Stimulated activated CD4-positive, alpha-beta T cell treated with anti-CD3 and anti-CD28 coated beads, TNF-alpha, amount 100 ng/mL, for 48 hours (primary cell): ENCODE results near the gene MUC4.
A peak's percentile ranks its signal among the peaks of the same experiment; 100 is the strongest.
"Not testable (repeated sequence)": the region's sequence is repeated elsewhere in the genome, so short reads cannot be mapped to it uniquely, and the experiment has no call there.

ENCODE experiments used
- DNase-seq, 3 donors: peaks; one replicate each; pipeline ENCODE4 v3.0.0-alpha.2; 2020; ENCODE audit warnings: low read depth in 3 of 3

The MUC4 gene

DNA sequence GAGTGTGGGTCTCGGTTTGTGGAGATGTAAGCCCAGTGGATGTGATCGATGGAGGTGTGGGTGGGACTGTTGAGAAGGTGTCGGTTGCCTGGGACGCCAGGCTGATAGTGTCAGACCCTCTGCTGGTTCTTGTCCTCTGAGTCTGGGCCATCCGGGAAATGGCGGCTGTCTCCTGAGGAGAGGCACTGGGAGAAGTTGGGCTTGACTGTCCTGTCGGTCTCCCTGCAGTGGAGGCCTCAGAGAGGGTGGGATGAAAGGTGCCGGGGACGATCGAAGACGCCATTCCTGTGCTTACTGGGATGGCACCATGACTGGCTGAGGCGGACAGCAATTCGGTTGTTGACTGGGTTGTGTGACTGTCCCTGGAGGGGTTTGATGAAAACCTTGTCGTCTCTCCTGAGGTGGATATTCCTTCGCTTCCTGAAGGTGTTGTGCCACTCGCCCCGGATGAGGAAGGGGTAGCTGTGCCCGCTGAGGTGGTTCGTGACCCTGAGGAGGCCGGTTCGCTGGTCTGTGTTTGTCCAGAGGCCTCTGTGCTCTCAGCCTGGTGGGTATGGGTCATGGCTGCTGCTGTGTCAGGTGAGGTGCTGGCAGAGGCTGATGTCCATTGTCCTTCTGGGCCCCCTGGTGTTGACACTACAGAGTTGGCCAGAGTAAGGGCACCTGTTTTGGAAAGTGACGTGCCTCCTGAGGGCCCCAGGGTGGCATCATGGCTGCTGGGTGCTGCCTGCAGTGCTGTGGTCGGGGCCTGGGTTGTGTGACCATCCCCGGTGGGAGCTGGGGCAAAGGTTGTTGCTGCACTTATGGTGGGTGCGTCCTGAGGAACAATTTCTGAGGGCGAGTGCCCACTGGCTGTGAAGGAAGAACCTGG, 22.8 kb downstream of the MUC4 start:
- DNase-seq, result no peak

DNA sequence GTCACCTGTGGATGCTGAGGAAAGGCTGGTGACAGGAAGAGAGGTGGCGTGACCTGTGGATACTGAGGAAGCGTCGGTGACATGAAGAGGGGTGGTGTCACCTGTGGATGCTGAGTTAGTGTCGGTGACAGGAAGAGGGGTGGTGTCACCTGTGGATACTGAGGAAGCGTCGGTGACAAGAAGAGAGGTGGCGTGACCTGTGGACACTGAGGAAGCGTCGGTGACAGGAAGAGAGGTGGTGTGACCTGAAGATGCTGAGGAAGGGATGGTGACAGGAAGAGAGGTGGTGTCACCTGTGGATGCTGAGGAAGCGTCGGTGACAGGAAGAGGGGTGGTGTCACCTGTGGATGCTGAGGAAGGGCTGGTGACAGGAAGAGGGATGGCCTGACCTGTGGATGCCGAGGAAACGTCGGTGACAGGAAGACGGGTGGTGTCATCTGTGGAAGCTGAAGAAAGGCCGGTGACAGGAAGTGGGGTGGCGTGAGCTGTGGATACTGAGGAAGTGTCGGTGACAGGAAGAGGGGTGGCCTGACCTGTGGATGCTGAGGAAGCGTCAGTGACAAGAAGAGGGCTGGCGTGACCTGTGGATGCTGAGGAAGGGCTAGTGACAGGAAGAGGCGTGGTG, 25.8 kb downstream of the MUC4 start:
- not testable (repeated sequence) for DNase-seq

DNA sequence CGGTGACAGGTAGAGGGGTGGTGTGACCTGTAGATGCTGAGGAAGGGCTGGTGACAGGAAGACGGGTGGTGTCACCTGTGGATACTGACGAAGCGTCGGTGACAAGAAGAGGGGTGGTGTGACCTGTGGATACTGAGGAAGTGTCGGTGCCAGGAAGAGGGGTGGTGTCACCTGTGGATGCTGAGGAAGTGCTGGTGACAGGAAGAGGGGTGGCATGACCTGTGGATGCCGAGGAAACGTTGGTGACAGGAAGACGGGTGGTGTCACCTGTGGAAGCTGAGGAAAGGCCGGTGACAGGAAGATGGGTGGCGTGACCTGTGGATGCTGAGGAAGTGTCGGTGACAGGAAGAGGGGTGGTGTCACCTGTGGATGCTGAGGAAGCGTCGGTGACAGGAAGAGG, 27.7 kb downstream of the MUC4 start:
- DNase-seq, result not testable (repeated sequence)

DNA sequence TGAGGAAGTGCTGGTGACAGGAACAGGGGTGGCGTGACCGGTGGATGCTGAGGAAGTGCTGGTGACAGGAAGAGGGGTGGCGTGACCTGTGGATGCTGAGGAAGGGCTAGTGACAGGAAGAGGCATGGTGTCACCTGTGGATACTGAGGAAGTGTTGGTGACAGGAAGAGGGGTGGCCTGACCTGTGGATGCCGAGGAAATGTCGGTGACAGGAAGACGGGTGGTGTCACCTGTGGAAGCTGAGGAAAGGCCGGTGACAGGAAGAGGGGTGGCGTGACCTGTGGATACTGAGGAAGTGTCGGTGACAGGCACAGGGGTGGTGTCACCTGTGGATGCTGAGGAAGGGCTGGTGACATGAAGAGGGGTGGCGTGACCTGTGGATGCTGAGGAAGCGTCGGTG, 30.5 kb downstream of the MUC4 start:
- DNase-seq, result not testable (repeated sequence)

DNA sequence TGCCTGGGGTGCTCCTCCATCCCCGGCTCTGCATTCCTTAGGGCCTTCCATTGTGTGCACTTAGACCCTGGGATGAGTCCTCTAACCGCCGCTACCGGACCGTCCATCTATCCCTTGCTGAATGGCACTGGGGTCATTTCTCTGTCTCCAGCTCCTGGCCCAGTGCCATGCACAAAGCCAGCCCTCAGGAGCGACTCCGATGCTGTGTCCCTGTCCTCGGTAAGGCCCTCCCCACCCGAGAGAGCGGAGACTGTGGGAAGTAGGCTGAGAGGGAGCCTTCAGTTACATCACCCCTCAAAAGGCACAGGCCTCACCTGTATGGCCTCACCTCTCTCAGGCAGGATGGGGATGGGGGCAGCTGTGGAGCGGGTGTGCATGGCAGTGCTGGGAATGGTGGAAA, 33.8 kb downstream of the MUC4 start:
- no peak for DNase-seq

DNA sequence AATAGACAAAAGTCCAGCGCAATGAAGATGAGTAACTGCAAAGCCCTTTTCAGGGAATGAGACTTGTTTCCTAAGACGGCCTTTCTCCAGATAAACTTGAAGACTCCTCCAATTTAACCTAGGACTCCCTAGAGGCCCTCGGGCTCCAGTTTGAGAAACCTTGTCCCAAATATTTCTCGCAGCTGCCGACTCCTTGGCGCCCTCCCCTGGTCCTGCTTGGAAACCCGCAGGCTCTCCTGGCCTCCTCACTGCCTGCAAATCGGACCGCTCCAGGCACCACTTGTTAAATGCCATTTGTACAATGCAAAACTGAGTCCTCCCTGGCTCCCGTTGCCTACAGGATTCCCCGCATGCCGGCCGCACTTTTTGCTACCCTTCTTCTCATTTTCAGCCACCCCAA, 36.8 kb downstream of the MUC4 start:
- peak in 1 of 3 donors; percentile 19 for DNase-seq

DNA sequence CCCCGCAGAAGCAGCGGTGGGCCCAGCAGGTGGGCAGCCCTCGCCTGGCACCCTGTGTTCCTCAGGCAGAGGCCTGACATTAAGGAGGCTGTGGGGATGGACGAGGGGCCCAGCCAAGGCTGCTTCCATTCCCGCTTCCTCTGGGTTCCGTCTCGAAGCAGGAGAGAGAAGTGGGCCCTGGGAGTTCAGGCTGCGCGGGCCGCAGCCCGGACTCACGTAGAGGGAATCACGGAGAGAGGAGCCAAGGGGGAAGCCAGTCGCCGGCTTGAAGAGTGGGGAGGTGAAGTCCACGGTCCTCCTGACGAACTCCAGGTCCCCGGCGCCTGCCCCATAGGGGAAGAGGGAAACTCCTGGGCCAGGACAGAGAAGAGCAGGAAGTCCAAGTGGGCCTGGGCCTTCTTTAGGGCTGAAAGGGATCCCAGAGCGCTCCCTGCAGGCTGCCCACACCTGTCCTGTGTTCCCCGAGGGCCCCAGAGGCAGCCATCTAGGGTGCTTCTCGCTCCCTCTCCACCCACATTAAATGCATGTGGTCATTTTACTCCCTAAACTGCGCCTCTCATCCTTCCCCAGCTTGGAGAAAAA, 37.7 kb downstream of the MUC4 start:
- no peak for DNase-seq

DNA sequence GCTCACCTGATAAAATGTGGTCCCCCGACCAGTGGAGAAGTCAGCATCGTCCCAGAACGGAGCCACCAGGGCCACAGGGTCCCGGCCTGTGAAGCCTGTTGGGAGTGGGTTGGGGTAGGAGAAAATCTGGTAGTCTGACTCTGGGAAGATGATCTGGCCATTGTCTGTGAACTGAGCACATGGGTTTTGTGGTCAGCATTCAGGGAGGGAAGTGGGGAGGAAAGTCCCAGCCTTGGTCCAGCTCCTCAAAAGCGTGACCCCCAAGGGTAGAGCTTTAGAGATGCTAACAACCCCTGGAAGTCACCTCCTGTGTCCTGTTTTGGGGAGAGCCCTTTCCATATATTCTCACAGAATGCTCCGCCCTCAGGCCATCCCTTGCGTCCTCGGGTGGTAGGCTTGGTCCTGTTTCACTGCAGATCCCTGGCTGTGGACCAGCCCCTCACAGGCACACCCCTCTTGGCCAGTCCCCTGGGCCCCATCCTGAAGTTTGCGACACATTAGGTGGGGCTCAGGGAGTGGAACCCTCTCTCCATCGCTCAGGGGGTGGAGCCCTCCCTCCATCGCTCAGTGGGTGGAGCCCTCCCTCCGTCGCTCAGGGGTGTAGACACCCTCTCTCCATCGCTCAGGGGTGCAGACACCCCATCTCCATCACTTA, 40.0 kb downstream of the MUC4 start:
- DNase-seq, result no peak

DNA sequence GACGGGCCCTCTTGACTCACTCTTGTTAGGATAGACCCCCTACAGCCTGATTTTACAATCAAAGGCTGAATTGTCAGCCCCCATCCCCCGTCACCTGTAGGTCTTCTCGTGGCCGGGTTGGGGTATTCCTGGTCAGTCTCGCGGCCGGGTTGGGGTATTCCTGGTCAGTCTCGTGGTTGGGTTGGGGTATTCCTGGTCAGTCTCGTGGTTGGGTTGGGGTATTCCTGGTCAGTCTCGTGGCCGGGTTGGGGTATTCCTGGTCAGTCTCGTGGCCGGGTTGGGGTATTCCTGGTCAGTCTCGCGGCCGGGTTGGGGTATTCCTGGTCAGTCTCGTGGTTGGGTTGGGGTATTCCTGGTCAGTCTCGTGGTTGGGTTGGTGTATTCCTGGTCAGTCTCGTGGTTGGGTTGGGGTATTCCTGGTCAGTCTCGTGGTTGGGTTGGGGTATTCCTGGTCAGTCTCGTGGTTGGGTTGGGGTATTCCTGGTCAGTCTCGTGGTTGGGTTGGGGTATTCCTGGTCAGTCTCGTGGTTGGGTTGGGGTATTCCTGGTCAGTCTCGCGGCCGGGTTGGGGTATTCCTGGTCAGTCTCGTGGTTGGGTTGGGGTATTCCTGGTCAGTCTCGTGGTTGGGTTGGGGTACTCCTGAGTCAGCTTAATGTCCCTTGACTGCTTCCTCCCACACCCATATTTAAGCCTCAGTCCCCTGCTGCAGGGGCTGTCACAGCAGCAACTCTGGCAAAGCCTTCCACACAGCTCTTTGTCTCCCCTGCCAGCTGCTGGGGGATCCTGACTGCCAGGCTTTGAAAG, 40.7 kb downstream of the MUC4 start:
- DNase-seq, result not testable (repeated sequence)

DNA sequence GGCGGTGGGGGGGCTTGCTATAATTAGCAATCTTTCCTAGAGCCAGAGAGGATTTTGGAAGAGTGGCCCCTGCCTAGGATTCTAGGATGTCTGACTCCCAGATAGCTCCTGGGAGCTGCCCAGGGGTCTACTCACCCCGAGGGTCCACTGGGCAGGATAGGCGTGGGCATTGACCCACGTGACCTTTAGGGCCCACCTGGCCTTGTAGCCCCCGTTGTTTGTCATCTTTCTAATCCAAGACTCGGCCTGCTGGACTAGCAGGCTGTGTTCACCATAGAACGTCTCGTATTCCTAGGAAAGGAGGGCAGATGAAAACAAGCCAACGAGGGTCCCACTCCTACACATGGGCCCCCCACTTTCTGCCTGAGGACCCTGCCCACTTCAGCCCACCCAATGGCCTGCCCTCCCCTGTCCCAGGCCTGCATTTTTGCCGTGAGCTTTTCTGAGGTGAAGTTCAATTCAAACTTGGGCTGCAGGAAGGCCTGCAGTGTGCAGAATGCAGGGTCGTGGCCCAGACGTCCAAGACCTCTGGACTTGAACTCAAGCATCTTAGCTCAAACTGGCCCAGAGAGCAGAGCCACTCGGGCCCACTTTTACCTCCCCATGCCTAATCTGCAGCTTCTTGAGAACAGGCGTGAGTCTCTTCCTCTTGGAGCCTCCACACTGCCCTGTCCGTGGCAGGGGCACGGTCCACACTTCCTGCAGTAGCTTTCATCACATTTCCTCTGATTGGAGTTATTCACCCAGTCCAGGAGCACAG, 41.5 kb downstream of the MUC4 start:
- DNase-seq, result no peak

DNA sequence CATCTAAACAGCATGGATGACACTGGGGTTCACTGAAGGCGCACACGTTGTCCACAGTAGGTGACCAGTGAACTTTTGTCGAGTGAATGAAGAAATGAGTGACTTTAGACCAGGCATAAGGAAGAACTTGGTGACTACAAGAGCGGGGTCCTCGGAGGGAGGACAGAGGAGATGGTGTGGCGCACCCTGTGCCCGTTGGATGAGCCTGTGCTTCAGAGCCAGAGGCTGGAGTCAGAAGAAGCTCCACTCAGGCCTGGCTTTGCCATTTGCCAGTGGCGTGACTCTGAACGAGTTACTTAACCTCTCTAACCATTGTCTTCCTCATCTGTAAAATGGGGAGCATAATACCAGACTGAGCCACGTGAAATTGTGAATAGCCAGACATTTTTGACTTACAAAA, 42.2 kb downstream of the MUC4 start:
- no peak for DNase-seq

DNA sequence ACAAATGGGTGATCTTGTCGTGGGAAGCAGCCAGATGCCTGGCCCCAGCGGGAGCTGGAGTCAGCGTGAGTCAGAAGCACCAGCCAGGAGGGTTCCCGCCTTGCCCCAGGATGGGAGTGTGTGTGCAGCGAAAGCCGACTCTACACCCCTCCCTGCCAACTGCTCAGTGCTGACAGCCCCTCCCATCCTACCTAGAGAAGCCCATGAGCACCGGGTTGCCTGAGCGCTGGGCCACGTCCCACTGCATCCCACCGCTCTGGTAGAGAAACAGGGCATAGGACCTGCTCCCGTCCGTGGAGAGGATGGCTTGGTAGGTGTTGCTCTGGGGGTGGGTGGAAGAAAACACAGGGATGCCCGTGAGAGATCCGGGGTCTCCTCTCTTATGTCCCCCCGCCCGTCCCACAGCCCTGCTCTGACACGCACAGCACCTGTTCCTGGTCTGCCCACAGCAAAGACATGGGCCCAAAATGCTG, 42.9 kb downstream of the MUC4 start:
- no peak for DNase-seq

DNA sequence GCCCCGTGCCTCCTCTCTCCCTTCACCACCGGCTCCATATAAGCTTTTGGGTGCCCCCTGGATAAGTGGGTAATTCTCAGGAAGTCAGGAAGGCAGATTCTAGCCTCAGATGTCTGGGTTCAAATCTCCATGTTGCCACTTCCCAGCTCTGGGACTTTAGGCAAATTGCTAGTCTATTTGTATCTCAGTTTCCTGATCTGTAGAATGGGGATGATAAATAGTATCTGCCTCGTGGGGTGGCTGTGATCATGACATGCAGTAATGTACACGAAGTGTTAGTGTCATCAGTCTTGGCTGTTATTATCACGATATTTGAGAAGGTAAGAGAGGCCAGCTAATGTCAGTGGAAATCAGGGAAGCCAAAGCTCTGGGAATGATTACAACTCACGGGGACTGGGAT, 43.3 kb downstream of the MUC4 start:
- DNase-seq, result no peak

DNA sequence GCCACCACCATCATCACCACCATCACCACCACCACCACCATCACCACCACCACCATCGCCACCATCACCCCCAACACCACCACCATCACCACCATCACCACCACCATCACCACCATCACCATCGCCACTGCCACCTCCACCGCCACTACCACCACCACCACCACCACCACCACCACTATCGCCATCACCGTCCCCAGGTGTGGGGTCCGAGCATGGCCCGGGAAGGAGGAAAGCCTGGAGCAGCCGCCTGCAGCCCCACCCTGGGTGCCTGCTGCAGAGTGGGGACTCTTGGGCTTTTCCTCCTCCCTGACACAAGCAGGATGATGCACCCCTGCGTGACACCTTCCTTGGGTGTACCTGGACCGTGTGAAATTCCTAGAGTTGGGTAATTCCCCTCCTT, 43.9 kb downstream of the MUC4 start:
- DNase-seq, result no peak

DNA sequence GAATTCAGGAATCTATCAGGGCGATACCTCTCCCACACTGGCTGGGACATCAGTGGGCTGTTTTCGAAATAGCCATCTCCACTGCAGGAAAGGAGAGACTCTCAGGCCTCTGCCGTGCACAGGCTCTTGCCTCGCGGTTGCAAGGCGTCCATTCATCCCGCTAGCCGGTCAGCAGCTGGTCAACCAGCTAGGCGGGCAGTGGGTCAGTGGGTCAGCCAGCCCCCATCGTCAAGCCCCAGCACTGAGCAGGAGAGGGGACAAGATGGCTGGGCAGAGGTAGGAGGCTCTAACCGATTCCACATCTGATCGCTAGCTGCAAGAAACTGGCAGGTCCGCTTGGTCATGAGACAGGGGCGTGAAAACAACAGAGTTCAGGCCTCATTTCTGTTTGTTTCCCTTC, 45.1 kb downstream of the MUC4 start:
- no peak for DNase-seq

DNA sequence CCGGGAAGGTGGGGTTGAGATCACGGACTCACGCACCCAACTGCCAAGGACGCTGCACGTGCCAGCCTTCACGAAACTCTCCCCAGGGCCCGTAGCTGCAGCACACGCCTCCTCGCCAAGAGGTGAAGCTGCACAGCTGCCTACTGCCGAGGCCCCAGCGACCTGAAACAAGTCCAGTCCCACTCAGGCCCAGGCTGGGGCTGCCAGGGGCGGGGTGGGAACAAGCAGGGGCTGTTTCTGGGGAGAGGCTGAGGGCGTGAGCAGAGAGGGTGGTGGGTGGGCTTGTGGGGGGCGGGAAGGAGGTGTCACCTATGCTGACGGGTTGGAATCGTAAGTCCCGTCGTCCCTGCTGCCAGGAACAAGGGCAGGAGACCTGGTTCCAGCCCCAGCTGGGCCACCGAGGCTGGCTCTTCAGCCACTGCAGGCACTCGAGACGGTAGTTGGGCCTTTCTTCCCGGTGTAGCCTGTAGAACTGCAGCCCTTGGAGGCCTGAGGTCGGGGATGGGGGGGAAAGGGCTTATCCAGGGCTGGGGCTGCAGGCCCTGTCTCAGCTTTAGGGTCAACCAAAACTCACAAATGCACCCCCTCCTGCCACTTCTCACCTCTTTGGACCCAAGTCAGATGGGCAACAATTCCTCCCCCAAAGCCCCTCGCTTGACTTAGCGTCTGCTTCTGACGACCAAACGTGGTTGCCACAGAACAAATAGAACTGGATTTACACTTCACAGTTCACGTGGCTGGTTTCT, 46.6 kb downstream of the MUC4 start:
- no peak for DNase-seq

DNA sequence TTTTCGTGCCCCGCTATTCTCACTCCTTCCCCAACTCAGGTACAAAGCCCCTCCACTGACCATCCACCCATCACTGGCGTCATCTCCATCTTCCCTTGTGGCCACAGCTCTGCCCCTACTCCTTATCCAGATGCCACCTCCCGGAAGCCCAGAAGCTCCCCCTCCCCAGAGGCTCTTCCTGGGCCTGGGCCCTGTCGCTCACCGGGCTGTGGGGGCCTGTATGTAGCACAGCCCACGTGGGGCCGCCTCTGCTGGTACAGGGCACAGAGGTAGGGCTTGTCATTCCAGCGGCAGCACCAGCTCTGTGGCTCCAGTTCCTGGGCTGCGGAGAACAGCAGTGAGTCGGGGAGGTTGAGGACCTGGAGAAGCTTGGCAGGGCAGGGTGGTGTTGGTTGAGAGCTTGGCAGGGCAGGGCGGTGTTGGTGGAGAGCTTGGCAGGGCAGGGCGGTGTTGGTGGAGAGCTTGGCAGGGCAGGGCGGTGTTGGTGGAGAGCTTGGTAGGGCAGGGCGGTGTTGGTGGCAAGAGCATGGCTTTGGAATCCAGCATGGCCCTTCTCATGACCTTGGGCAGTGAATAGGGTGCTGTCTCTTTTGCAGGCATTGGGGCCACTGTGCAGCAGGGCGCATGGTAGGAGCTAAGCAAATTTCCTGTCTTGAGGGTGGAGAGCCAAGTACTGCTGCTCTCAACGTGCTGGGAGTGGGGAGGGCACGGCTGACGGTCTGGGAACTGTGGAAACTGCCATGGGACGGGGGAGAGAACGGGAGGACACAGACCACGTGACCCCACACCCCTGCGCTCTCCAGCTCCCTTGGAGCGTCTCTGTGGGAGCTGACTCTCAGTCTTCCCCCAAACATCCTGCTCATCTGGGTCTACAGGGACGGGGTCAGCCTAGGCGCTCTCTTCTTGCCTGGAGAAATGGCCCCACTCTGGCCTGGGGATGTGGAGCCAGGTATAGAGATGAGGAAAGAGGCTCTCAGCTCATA, 47.6 kb downstream of the MUC4 start:
- no peak for DNase-seq

DNA sequence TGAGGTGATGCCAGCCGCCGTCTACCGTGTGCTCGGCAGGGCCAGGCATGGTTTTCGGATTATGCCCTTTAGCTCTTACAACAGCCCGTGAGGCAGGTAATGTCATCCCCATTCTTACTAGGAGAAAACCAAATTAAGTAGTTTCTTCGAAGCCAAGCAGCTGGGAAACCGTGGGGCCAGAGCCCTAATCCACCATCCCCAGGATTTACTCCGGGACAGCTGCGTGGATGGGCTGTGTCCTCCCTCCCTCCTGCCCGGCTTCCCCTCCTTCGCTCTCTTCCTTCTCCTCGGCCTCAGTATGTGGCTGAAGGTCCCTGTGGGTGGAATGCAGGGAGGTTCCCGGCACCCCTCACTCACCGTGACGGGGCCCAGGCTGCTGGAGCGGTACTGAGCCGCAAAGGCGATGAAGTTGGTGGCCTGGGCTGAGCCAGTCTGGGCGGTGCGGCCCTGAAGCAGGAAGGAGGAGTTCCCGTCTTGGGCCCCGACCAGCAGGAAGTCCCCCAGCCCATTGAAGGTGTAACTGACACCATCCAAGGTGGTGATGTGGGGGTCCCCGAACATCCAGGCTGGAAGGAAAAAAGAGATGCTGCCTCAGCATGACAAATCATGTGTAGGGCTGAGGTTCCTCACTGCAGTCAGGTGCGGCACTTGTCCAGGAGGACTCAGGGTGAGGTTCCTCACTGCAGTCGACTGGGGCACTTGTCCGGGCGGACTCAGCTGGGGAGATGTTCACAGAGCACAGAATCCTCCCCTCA, 48.5 kb downstream of the MUC4 start:
- DNase-seq, result no peak
